Measurements from ENCODE around the gene SEMA4G.

The SEMA4G gene

DNA sequence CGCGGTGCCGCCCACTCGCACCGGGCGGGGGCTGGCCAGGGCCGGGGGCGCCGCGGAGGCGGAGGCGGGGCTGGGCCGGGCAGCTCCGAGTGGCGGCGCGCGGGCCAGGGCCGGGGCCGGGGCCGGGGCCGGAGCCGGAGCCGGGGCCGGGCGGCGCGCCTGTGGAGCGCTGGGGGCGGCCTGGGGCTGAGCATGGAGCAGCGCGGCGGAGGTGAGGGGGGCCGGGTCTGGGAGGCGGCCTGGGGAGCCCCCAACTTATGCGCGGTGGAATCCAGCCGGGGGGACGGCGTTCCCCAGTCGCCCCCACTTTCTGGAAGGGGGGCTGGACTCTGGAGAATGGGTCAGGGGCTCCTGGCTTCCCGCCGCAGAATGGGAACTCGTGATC is 30.4 kb downstream of the SEMA4G start, which contains the start of gene LZTS2:
LZTS2 (plus strand) TSS at position 67 of the 385 bp plus-strand sequence. CDS start 2,731 bp downstream, outside the sequence.
- peak within 1 kb of the TSS; percentile 84 for H3K4me3 ChIP-seq (ENCODE audit: low read length)
- TF ChIP-seq EZH2phosphoT487 (IDR thresholded peaks at IDR 0.05; ENCODE audit: low read depth): no peak
- TF ChIP-seq, protein P1, sequence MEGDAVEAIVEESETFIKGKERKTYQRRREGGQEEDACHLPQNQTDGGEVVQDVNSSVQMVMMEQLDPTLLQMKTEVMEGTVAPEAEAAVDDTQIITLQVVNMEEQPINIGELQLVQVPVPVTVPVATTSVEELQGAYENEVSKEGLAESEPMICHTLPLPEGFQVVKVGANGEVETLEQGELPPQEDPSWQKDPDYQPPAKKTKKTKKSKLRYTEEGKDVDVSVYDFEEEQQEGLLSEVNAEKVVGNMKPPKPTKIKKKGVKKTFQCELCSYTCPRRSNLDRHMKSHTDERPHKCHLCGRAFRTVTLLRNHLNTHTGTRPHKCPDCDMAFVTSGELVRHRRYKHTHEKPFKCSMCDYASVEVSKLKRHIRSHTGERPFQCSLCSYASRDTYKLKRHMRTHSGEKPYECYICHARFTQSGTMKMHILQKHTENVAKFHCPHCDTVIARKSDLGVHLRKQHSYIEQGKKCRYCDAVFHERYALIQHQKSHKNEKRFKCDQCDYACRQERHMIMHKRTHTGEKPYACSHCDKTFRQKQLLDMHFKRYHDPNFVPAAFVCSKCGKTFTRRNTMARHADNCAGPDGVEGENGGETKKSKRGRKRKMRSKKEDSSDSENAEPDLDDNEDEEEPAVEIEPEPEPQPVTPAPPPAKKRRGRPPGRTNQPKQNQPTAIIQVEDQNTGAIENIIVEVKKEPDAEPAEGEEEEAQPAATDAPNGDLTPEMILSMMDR (IDR thresholded peaks at IDR 0.05; ENCODE audit: low read depth, low read length): no peak
- H3K79me2 ChIP-seq (ENCODE audit: low read length): peaks cover 6% of the 10 kb centered on the region; the same call in 1 of the 2 replicates
- H2AFZ ChIP-seq (ENCODE audit: low read depth, low read length): peak within 1 kb of the TSS; percentile 65; the same call in 1 of the 2 replicates
- H3K4me1 ChIP-seq (ENCODE audit: low read length): peaks cover 14% of the 10 kb centered on the region
- no peaks in the 10 kb centered on the region for H3K36me3 ChIP-seq (replicated peaks; ENCODE audit: low read depth, low read length)
- H3K4me2 ChIP-seq (ENCODE audit: low read length): peak within 1 kb of the TSS; percentile 99
- H3K27ac ChIP-seq (ENCODE audit: low read length): peak within 1 kb of the TSS; percentile 81
- H4K20me1 ChIP-seq (ENCODE audit: insufficient read depth, low read length): no peaks in the 10 kb centered on the region
- H3K9ac ChIP-seq (ENCODE audit: low read length): peak within 1 kb of the TSS; percentile 92
- H3K27me3 ChIP-seq (ENCODE audit: low read depth, low read length): no peaks in the 10 kb centered on the region
- no peaks in the 10 kb centered on the region for H3K9me3 ChIP-seq (ENCODE audit: insufficient read depth, low read length)

DNA sequence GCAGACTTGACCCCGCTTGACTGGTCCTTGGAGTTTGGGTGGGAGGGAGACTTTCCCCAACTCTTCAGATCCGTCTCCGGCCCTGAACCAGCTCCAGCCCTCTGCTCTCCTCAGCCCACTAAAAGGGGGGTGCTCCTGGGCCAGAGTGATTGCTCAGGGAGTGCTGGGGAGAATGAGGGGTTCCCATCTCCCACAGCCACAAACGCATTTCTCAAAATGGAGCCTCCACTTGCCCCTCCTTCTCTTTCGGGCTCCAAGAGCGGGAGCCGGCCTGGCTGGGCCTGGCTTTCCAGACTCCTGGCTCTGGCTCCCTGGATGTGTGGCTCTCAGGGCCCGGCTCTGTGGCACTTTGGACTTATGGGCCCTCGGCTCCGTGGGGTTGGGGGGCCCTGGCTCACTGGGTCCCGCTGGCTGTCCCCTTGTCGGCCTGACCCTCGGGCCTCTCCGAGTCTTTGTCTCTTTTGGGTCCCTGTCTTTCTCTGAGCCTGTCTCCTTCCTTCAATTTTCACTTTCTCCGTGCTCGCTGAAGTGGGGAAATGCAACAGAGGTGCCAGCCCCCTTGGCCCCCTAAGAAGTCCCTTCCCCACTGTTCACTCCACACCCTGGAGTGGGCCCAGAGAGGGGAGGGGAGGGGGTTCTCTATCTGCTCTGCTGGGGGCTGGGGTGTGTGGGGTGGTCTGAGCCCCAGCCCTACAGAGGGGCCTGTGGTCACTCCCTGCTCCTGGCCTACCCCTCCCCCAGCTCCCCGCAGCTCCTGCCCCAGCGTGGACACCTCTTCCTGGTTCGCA is 31.0 kb downstream of the SEMA4G start:
- Histone ChIP-seq H3K4me1 (ENCODE audit: low read length) (peaks cover 14% of the 10 kb centered on the region), H3K9ac (ENCODE audit: low read length) (peak overlapping the region; percentile 29; the same call in 1 of the 2 replicates), H2AFZ (ENCODE audit: low read depth, low read length) (no peak overlapping the region), H3K4me3 (ENCODE audit: low read length) (peak overlapping the region; percentile 84), H3K27ac (ENCODE audit: low read length) (no peak overlapping the region), H3K4me2 (ENCODE audit: low read length) (peak overlapping the region; percentile 63), H3K79me2 (ENCODE audit: low read length) (peaks cover 6% of the 10 kb centered on the region; the same call in 1 of the 2 replicates), H4K20me1 (ENCODE audit: insufficient read depth, low read length) (no peaks in the 10 kb centered on the region), H3K27me3 (ENCODE audit: low read depth, low read length) (no peaks in the 10 kb centered on the region), H3K9me3 (ENCODE audit: insufficient read depth, low read length) (no peaks in the 10 kb centered on the region), H3K36me3 (replicated peaks; ENCODE audit: low read depth, low read length) (no peaks in the 10 kb centered on the region)
- TF ChIP-seq, protein P1 (IDR thresholded peaks at IDR 0.05; ENCODE audit: low read depth, low read length): no peak
- no peak for TF ChIP-seq EZH2phosphoT487 (IDR thresholded peaks at IDR 0.05; ENCODE audit: low read depth)

DNA sequence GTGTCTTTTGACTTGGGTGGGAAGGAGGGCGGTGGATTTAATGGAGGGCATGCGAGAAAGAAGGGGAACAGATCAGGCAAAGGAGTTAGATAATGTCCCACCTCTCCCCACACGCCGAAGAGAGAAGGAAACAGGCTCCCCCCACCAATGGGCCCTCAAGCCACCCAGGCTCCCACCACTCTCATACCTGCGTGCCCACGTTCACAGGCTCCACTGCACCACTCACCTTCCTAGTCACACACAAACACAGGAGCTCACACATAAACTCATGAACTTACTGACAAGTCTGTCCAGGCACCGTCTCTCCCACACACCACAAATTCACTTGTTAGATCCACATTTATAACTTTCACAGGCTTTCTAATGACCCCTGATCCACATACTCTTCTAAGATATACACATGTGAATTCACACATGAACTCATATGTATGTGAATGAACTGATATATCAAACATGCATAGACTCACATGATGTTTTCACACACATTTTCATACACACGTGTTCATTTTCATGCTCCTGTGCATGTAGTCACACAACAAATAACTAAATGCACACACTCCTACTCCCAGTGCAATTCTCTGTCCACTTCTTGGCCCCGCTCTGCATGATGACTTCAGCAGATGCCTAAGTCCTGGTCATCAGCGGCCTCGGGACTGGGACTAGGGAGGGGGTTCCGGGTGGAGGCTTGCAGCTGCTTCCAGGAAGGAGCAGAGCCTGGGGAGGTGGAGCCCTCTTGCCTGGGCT is 31.8 kb downstream of the SEMA4G start:
- H3K27me3 ChIP-seq (ENCODE audit: low read depth, low read length): no peaks in the 10 kb centered on the region
- peaks cover 14% of the 10 kb centered on the region for H3K4me1 ChIP-seq (ENCODE audit: low read length)
- H3K4me3 ChIP-seq (ENCODE audit: low read length): no peak overlapping the region
- H3K36me3 ChIP-seq (replicated peaks; ENCODE audit: low read depth, low read length): no peaks in the 10 kb centered on the region
- TF ChIP-seq EZH2phosphoT487 (IDR thresholded peaks at IDR 0.05; ENCODE audit: low read depth): no peak
- TF ChIP-seq, protein P1 (IDR thresholded peaks at IDR 0.05; ENCODE audit: low read depth, low read length): no peak
- H2AFZ ChIP-seq (ENCODE audit: low read depth, low read length): no peak overlapping the region
- H3K9ac ChIP-seq (ENCODE audit: low read length): no peak overlapping the region
- H3K4me2 ChIP-seq (ENCODE audit: low read length): no peak overlapping the region
- H3K27ac ChIP-seq (ENCODE audit: low read length): no peak overlapping the region
- no peaks in the 10 kb centered on the region for H4K20me1 ChIP-seq (ENCODE audit: insufficient read depth, low read length)
- H3K9me3 ChIP-seq (ENCODE audit: insufficient read depth, low read length): no peaks in the 10 kb centered on the region
- H3K79me2 ChIP-seq (ENCODE audit: low read length): peaks cover 6% of the 10 kb centered on the region; the same call in 1 of the 2 replicates

DNA sequence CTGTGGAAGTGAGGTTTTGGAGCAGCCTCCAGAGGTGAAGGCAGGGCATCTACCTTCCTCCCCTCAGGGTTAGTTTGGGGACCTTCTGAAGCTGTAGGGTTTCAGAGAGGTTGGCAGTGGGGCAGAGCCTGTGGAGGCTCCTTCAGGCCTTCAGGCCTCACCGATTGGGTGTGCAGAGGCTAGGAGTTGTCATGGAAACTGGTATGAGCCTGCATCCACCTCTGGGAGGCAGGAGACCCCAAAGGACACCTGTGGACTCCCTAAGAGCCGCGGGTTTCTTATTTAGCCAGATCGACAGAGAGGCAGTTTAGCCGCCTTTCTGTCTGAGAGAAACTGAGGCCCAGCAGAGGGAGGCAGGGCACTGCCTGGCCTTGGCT is 32.3 kb downstream of the SEMA4G start:
- no peak overlapping the region for H3K4me2 ChIP-seq (ENCODE audit: low read length)
- H3K9ac ChIP-seq (ENCODE audit: low read length): no peak overlapping the region
- H3K4me3 ChIP-seq (ENCODE audit: low read length): no peak overlapping the region
- no peak overlapping the region for H2AFZ ChIP-seq (ENCODE audit: low read depth, low read length)
- H4K20me1 ChIP-seq (ENCODE audit: insufficient read depth, low read length): no peaks in the 10 kb centered on the region
- no peaks in the 10 kb centered on the region for H3K9me3 ChIP-seq (ENCODE audit: insufficient read depth, low read length)
- peaks cover 6% of the 10 kb centered on the region; the same call in 1 of the 2 replicates for H3K79me2 ChIP-seq (ENCODE audit: low read length)
- H3K4me1 ChIP-seq (ENCODE audit: low read length): peaks cover 9% of the 10 kb centered on the region
- H3K27me3 ChIP-seq (ENCODE audit: low read depth, low read length): no peaks in the 10 kb centered on the region
- no peak overlapping the region for H3K27ac ChIP-seq (ENCODE audit: low read length)
- TF ChIP-seq EZH2phosphoT487 (IDR thresholded peaks at IDR 0.05; ENCODE audit: low read depth): no peak
- TF ChIP-seq, protein P1 (IDR thresholded peaks at IDR 0.05; ENCODE audit: low read depth, low read length): no peak
- no peaks in the 10 kb centered on the region for H3K36me3 ChIP-seq (replicated peaks; ENCODE audit: low read depth, low read length)

Data from OCI-LY3 (cell line).